ENCODE measurements around the gene NDUFA5. TPM values are rescaled to one million over a fixed set of nuclear protein-coding genes. Genes with fewer than 3 reads are reported as not detected.

NDUFA5 gene
- total and polyA plus RNA-seq, 2 experiments from 2014 or later: 55.2 to 207 TPM

DNA sequence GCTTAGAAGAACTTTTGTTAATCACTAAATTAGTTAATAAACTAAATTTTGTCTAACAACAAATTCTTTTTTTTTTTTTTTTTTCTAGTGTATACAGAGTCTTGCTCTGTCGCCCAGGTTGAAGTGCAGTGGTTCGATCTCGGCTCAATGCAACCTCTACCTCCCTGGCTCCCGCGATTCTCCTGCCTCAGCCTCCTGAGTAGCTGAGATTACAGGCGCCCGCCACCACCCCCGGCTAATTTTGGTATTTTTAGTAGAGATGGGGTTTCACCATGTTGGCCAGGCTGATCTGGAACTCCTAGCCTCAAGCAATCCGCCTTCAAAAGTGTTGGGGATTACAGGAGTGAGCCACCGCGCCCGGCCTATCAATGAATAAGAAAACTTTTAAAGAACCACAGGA, 22.1 kb downstream of the NDUFA5 start (continued):
- TF ChIP-seq, protein P1, sequence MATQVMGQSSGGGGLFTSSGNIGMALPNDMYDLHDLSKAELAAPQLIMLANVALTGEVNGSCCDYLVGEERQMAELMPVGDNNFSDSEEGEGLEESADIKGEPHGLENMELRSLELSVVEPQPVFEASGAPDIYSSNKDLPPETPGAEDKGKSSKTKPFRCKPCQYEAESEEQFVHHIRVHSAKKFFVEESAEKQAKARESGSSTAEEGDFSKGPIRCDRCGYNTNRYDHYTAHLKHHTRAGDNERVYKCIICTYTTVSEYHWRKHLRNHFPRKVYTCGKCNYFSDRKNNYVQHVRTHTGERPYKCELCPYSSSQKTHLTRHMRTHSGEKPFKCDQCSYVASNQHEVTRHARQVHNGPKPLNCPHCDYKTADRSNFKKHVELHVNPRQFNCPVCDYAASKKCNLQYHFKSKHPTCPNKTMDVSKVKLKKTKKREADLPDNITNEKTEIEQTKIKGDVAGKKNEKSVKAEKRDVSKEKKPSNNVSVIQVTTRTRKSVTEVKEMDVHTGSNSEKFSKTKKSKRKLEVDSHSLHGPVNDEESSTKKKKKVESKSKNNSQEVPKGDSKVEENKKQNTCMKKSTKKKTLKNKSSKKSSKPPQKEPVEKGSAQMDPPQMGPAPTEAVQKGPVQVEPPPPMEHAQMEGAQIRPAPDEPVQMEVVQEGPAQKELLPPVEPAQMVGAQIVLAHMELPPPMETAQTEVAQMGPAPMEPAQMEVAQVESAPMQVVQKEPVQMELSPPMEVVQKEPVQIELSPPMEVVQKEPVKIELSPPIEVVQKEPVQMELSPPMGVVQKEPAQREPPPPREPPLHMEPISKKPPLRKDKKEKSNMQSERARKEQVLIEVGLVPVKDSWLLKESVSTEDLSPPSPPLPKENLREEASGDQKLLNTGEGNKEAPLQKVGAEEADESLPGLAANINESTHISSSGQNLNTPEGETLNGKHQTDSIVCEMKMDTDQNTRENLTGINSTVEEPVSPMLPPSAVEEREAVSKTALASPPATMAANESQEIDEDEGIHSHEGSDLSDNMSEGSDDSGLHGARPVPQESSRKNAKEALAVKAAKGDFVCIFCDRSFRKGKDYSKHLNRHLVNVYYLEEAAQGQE (IDR thresholded peaks at IDR 0.05; ENCODE audit: unreplicated experiment): no peak
- TF ChIP-seq JUNB (IDR thresholded peaks at IDR 0.05; ENCODE audit: unreplicated experiment) (no peak), CREB1 (CRISPR knock-in tag; IDR thresholded peaks at IDR 0.05; ENCODE audit: low read depth) (no peak), EZH2phosphoT487 (IDR thresholded peaks at IDR 0.05; ENCODE audit: unreplicated experiment) (no peak), NANOG (IDR thresholded peaks at IDR 0.05; ENCODE audit: borderline replicate concordance) (no peak), POLR2AphosphoS5 (IDR thresholded peaks at IDR 0.05; ENCODE audit: low read depth) (no peak)
- TF ChIP-seq, protein P2, sequence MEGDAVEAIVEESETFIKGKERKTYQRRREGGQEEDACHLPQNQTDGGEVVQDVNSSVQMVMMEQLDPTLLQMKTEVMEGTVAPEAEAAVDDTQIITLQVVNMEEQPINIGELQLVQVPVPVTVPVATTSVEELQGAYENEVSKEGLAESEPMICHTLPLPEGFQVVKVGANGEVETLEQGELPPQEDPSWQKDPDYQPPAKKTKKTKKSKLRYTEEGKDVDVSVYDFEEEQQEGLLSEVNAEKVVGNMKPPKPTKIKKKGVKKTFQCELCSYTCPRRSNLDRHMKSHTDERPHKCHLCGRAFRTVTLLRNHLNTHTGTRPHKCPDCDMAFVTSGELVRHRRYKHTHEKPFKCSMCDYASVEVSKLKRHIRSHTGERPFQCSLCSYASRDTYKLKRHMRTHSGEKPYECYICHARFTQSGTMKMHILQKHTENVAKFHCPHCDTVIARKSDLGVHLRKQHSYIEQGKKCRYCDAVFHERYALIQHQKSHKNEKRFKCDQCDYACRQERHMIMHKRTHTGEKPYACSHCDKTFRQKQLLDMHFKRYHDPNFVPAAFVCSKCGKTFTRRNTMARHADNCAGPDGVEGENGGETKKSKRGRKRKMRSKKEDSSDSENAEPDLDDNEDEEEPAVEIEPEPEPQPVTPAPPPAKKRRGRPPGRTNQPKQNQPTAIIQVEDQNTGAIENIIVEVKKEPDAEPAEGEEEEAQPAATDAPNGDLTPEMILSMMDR (conservative IDR thresholded peaks at IDR 0.05; ENCODE audit: low read depth in 2 of 2): no peak

DNA sequence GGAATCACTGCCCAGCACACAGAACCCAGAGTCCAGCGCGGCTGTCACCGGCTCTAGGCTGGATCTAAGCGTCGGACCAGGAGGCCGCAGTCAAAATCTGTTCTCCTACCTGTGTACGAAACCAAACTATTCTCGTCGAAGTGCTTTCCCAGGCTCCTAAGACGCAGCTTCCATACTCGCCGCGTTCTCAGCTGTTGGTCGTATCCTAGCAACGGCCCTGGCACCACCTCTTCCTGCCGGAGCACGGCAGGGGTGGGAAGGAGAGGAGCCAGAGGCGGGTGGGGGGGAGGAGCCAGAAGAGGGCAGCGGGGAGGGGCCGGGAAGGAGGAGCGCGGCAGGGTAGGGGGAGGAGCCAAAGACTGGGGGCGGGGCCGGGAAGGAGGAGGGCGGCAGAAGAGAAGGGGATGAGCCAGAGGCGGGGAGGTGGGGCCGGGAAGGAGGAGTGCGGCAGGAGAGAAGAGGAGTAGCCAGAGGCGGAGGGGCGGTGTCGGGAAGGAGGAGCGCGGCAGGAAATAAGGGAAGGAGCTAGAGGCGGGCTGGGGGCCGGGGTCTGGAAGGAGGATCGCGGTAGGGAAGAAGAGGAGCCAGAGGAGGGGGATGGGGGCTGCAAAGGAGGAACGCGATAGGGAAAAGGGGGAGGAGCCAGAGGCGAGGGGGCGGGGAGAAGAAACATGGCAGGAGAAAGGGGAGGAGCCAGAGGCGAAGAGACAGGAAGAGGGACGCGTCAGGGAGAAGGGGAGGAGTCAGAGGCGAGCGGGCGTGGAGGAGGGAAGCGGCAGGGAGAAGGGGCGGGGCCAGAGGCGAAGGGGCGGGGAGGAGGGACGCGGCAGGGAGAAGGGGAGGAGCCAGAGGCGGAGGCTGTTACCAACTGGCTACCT, 23.0 kb downstream of the NDUFA5 start, which contains the start of gene IQUB:
TSS of gene IQUB (minus strand) at position 213 of the 878 bp plus-strand sequence. CDS start 22,255 bp downstream, outside the sequence.
- TF ChIP-seq POLR2AphosphoS5 (IDR thresholded peaks at IDR 0.05; ENCODE audit: low read depth) (peak; percentile 77), EZH2phosphoT487 (IDR thresholded peaks at IDR 0.05; ENCODE audit: unreplicated experiment) (no peak)
- TF ChIP-seq, protein P3, sequence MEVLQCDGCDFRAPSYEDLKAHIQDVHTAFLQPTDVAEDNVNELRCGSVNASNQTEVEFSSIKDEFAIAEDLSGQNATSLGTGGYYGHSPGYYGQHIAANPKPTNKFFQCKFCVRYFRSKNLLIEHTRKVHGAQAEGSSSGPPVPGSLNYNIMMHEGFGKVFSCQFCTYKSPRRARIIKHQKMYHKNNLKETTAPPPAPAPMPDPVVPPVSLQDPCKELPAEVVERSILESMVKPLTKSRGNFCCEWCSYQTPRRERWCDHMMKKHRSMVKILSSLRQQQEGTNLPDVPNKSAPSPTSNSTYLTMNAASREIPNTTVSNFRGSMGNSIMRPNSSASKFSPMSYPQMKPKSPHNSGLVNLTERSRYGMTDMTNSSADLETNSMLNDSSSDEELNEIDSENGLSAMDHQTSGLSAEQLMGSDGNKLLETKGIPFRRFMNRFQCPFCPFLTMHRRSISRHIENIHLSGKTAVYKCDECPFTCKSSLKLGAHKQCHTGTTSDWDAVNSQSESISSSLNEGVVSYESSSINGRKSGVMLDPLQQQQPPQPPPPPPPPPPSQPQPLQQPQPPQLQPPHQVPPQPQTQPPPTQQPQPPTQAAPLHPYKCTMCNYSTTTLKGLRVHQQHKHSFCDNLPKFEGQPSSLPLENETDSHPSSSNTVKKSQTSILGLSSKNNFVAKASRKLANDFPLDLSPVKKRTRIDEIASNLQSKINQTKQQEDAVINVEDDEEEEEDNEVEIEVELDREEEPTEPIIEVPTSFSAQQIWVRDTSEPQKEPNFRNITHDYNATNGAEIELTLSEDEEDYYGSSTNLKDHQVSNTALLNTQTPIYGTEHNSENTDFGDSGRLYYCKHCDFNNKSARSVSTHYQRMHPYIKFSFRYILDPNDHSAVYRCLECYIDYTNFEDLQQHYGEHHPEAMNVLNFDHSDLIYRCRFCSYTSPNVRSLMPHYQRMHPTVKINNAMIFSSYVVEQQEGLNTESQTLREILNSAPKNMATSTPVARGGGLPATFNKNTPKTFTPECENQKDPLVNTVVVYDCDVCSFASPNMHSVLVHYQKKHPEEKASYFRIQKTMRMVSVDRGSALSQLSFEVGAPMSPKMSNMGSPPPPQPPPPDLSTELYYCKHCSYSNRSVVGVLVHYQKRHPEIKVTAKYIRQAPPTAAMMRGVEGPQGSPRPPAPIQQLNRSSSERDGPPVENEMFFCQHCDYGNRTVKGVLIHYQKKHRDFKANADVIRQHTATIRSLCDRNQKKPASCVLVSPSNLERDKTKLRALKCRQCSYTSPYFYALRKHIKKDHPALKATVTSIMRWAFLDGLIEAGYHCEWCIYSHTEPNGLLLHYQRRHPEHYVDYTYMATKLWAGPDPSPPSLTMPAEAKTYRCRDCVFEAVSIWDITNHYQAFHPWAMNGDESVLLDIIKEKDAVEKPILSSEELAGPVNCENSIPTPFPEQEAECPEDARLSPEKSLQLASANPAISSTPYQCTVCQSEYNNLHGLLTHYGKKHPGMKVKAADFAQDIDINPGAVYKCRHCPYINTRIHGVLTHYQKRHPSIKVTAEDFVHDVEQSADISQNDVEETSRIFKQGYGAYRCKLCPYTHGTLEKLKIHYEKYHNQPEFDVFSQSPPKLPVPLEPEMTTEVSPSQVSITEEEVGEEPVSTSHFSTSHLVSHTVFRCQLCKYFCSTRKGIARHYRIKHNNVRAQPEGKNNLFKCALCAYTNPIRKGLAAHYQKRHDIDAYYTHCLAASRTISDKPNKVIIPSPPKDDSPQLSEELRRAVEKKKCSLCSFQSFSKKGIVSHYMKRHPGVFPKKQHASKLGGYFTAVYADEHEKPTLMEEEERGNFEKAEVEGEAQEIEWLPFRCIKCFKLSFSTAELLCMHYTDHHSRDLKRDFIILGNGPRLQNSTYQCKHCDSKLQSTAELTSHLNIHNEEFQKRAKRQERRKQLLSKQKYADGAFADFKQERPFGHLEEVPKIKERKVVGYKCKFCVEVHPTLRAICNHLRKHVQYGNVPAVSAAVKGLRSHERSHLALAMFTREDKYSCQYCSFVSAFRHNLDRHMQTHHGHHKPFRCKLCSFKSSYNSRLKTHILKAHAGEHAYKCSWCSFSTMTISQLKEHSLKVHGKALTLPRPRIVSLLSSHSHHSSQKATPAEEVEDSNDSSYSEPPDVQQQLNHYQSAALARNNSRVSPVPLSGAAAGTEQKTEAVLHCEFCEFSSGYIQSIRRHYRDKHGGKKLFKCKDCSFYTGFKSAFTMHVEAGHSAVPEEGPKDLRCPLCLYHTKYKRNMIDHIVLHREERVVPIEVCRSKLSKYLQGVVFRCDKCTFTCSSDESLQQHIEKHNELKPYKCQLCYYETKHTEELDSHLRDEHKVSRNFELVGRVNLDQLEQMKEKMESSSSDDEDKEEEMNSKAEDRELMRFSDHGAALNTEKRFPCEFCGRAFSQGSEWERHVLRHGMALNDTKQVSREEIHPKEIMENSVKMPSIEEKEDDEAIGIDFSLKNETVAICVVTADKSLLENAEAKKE (CRISPR knock-in tag; IDR thresholded peaks at IDR 0.05): no peak
- TF ChIP-seq, protein P2 (conservative IDR thresholded peaks at IDR 0.05; ENCODE audit: low read depth in 2 of 2): no peak
- ATAC-seq: peak; percentile 73
- H3K4me3 Mint-ChIP-seq: peak within 1 kb of the TSS; percentile 76

More for the DNA sequence above, 23.0 kb downstream of the NDUFA5 start, which contains the start of gene IQUB:
- H2AFZ ChIP-seq: peak within 1 kb of the TSS; percentile 88
- peak within 1 kb of the TSS; percentile 92 for H3K27ac Mint-ChIP-seq
- H3K4me1 ChIP-seq (ENCODE audit: insufficient read depth): peaks cover 11% of the 10 kb centered on the region
- no peaks in the 10 kb centered on the region for H3K36me3 ChIP-seq (ENCODE audit: insufficient read depth)
- H3K79me2 ChIP-seq (replicated peaks; ENCODE audit: insufficient read depth): no peaks in the 10 kb centered on the region
- no peaks in the 10 kb centered on the region for H4K20me1 ChIP-seq (replicated peaks; ENCODE audit: insufficient read depth)
- H3F3A ChIP-seq (replicated peaks; ENCODE audit: low read depth): peaks cover 5% of the 10 kb centered on the region; the same call in 1 of the 2 replicates
- H3K4me3 ChIP-seq: peak within 1 kb of the TSS; percentile 72
- H3K27ac ChIP-seq (ENCODE audit: low read depth): no peak within 1 kb of the TSS
- no peaks in the 10 kb centered on the region for H3K36me3 Mint-ChIP-seq (ENCODE audit: low read depth)
- peaks cover 8% of the 10 kb centered on the region for H3K27me3 Mint-ChIP-seq (ENCODE audit: insufficient read depth, low read depth, poor library complexity)
- peaks cover 13% of the 10 kb centered on the region for H3K4me1 Mint-ChIP-seq
- H3K9me2 ChIP-seq (ENCODE audit: insufficient read depth): no peaks in the 10 kb centered on the region
- H3K4me2 ChIP-seq: peak within 1 kb of the TSS; percentile 91
- no peaks in the 10 kb centered on the region for H3K9me3 Mint-ChIP-seq
- peak; percentile 99 for DNase-seq (ENCODE audit: low spot score)
- peaks cover 11% of the 10 kb centered on the region for H3K27me3 ChIP-seq (ENCODE audit: insufficient read depth)
